GM12892 (cell line): ENCODE measurements around the gene GSTO2.

ENCODE experiments used
- POLR2A ChIP-seq: IDR thresholded peaks from 2 replicates; pipeline ENCODE4 v1.6.1; 2011; ENCODE audit warnings: low read depth, low read length, control low read depth
- POLR2AphosphoS5 ChIP-seq: IDR thresholded peaks from 2 replicates; pipeline ENCODE4 v1.6.1; 2011; ENCODE audit warnings: low read depth, low read length, control low read depth
- TAF1 ChIP-seq: IDR thresholded peaks from 2 replicates; pipeline ENCODE4 v1.6.1; 2011; ENCODE audit warnings: low read depth, mild to moderate bottlenecking, control low read depth, low read length, borderline replicate concordance

GRCh38 chr10:104291439-104291951 lies 22.5 kb downstream of the GSTO2 start:
- TF ChIP-seq TAF1 (no peak), POLR2AphosphoS5 (no peak), POLR2A (no peak)
